Umbilical cord (tissue), 2 donors: ENCODE data around the gene RBM45. TPM values are rescaled to one million over a fixed set of nuclear protein-coding genes. Genes with fewer than 3 reads are reported as not detected.
"Not testable (repeated sequence)": the region's sequence is repeated elsewhere in the genome, so short reads cannot be mapped to it uniquely, and the experiment has no call there.

ENCODE experiments used
- DNase-seq: peaks from one replicate; pipeline ENCODE4 v3.0.0-alpha.2; 2015; ENCODE audit warnings: low spot score
- total RNA-seq: library from RNA; depleted of rRNA; stranded (reverse); fragments of >200 nt; gene quantifications from one replicate; pipeline ENCODE4 v1.2.3, GENCODE V29; 2014; ENCODE audit warnings: low replicate concordance; ENCODE audit not compliant: insufficient read depth

RBM45 gene, protein sequence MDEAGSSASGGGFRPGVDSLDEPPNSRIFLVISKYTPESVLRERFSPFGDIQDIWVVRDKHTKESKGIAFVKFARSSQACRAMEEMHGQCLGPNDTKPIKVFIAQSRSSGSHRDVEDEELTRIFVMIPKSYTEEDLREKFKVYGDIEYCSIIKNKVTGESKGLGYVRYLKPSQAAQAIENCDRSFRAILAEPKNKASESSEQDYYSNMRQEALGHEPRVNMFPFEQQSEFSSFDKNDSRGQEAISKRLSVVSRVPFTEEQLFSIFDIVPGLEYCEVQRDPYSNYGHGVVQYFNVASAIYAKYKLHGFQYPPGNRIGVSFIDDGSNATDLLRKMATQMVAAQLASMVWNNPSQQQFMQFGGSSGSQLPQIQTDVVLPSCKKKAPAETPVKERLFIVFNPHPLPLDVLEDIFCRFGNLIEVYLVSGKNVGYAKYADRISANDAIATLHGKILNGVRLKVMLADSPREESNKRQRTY
- total RNA-seq, result 38.5 TPM

DNA sequence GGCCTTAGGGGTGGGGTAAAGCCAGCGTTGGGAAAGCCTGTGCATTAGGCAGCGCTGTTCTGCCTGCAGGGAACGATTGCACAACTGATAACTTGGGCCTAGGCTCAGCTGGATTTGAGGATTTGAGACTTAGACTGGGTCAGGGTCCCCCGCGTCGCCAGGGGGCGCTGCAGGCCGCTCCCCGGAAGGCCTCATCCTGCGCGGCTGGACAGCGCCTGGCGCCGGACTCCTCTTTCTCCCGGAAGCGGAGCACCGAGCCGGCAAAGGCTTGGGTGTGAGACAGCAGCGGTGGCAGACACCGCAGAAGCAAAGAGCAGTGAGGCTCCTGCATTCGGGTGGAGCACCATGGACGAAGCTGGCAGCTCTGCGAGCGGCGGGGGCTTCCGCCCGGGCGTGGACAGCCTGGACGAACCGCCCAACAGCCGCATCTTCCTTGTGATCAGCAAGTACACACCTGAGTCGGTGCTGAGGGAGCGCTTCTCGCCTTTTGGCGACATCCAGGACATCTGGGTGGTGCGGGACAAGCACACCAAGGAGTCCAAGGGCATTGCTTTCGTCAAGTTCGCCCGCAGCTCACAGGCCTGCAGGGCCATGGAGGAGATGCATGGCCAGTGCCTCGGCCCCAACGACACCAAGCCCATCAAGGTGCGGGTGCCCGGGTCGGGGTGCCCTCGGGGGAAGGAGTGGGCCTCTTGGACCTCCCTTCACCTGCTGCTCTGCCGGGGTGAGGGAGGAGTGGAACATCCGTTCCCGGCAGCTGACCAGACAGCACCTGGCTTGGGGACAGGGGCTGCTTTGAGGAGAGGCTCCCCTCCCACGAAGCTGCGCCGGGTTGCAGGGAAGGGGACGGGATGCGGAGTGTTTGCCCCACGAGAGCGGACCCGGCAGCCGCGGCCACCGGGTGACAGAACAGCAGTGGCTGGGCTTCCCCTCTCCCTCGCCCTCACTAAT, at the start of gene RBM45:
RBM45 (plus strand) TSS at position 236 of the 951 bp plus-strand sequence; CDS start at position 346, 110 bp downstream.
- peak; percentile 90 for DNase-seq

DNA sequence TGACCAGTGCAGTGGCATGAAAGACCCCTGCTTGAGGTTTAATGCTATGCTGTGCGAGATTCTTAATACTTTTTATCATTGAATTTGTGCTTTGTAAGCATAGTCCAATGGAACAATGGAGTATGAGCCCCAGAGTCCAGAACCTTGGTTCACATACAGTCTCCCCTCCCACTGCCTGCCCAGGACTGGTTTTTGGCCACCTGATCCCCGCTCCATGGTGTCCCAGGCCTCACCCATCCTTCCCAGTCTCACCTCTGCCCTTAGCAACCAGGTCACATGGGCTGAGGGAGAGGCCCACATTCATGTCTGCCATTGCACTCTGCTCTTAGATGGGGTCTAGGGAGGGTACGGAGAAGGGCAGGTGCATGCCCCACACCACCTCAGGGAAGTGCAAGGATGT, 45.9 kb upstream of the RBM45 start:
- no peak for DNase-seq

DNA sequence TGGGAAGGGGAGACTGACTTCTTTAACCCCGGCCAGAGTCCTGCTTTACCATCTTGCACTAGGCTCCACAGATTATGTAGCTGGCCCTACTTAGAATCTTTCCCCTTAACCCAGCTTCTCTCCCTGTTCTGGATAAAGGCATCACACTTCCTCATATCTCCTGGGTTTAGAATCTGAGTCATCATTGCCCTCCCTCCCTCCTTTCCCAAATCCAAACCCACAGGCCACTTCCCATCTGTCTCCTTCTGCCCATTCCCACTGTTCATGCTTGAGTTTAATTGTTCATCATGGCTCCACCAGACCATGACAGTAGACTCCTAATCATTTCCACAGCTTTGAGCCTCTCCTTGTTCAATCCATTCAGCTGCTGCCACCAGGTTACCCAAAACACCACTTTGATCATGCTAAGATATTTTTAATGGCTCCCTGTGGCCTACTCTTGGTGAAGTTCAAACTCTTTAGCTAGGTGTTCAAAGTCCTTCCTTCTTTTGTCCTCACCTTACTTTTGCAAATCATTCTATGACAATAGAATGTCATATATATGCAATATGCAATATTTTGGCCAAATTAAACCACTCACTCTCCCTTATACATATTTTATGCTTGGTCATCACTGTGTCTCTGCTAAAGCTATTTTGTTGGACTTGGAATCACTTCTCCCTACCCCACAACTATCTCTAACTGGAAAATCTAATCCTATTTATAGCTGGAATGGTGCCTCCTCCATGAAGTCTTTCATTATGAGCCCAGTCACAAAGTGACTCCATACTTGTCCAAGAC, 45.2 kb upstream of the RBM45 start:
- no peak for DNase-seq

DNA sequence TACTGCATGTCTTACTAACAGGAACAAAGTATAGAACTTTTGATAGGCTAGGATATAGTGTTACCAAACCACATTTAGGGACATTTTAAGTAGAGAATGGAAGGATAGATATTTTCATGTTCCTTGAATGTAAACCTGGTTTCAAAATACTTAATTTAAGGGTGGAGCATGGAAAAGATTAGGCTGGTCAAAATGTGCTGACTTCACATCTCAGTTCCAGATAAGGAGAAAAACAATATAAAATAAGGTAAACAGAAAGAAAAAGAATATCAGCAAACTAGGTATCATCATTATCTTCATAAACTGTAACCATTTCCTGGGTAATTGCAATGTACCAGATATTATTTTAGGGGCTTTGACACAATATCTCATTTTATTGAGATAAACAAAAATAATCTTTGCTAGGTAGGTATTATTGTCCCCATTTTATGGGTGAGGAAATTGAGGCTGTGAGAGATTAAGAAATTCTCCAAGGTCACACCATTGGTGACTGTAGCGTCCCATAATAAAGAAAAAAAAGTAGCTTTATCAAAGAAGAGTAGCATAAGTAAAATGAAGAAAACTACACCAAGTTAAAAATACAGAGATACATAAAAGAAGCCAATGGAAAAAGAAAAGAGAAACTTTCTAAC, 43.3 kb upstream of the RBM45 start:
- DNase-seq, result no peak

DNA sequence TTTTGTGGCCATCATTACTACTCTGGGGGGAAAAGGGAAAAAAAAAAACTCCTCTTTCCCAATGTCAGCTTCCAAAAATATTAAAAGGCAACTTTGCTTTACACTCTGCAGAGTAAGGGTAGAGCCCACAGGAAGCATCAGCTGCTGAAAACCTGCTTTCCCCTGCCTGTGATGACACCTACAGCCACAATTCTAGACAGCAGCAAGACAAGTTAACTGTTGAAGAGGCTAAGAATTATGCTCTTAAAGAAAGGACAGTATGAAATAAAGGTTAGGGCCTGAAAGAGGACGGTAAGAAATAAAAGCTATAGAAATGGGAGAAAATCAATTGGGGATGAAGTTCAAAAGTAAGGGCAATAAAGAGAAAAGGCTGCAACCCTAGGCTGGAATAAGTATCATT, 42.7 kb upstream of the RBM45 start:
- DNase-seq, result no peak

DNA sequence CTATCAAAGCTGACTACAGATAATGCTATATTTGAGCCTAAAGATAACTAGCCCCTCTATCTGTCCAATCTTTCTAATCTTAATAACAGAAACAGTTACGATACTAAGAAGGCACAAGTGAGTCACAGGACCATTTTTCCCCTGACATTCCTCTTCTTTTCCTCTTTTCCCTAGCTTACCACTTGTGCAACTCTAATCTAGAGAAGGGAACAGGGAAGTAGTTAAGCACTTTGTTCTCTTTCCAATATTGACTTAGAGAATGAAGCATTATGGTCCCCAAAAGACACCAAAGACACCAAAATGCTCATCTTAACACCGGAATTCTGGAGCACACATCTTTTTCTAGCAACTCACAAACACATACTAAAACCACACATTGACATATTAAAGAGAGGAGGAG, 41.4 kb upstream of the RBM45 start:
- peak; percentile 18 for DNase-seq

DNA sequence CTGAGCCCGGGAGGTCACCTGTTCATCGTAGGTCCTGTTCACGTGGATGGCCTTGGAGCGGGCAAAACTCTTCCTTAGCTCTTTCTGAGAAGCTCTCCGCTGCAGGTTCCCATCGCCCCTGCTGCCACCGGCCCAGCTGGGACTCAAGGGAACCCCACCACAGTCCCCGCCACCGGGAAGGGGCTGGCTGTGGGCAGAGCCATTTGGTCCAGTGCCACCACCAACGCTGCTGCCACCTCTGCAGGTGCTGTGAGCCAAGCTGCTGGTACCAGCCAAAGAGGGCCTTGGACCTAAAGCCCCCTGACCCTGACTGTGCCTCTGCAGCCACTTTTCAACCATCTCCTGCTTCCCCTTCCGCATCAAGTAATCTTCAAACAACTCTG, 40.2 kb upstream of the RBM45 start:
- DNase-seq, result no peak

DNA sequence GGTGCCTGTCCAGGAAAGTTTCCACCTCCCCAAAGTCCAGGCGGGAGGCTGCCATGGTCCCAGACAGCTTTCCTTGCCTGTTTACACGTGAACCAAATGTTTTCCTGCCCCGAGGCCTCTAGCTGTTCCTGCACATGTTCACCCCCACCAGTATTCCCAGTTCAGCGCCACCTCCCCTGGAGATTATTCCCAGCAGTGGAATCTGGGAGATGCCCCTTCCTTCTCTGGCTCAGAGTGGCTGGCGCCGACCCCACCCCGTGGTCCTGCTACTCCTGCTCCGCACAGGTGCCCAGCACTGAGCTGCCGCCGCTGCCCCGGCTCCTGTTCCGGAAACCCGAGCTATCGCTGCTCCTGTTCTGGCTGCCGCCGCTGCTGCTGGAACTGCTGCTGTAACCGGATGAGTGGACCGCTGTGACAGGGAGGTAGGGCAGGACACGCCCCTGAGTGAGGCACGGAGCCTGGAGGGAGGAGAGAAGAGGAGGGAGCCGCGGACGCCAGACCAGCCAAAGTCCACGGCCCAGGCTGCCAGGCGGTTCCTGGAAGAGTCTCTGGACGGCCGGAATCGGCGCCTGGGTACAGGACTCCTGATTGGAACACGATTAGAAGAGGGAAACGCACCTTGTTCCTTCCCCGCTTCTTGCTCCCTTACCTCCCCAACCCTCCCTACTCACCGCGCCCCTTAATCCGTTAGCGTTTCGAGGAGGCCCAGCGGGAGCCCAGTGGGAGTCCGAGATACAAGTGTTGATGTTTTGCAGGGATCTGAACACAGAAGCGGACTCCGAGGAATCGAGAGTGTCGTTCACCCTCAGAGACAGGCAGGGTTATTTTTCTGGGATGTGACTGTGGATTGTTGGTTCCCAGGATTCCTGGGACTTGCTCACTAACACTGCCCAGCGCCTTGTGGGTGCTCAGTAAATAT, 39.6 kb upstream of the RBM45 start, which contains the start of gene PDE11A:
PDE11A (minus strand) TSS at position 395 of the 919 bp plus-strand sequence; CDS start at position 55, 340 bp downstream.
- DNase-seq, result peak; percentile 71

DNA sequence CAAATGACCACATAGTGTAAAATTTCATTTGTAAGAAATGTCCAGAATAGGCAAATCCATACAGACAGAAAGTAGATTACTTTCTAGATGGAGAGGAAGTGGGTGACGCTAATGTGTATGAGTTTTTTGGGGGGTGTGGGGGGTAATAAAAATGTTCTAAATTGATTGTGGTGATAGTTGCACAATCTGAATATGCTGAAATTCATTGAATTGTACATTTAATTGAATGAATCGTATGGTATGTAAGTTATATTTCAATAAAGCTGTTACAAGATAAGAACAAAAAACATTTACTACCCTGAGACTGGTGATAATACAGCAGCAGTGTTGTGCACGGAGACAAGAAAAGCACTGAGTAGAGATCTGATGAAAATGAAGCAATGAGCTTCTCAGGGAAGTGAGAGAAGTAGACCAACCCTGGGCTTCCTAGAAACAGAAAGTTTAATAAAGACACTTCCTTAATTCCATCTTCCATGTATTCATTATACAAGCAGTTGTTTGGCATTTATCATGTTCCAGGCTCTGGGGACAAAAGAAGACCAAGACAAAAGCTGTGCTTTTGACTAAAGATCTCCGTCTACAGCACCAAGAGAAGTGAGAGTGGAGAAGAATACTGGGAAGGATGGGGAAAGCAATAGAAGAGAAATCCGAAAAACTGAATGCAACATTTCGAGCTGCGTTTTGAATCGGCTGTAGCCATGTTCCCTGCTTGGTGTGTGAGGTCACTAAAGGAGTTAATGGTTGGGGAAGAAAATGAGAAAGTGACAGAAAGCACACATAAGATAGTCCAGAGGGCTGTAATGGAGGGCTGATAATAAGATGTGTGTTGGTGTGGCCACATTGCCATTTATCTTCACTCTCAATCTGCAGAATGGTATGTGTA, 37.9 kb upstream of the RBM45 start:
- DNase-seq, result no peak

DNA sequence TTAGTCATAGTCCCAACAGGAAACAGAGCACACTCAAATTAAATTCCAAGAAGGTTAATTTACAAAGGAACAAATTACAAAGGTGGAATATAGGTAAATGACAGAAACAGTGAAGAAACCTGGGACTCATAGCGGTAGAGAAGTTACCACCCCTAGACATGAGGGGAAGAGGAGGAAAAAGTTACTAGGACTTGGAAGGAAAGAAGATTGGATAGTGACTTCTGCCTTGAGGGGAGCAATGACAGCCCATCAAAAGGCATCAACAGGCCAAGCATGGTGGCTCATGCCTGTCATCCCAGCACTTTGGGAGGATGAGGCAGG, 37.3 kb upstream of the RBM45 start:
- DNase-seq, result no peak

DNA sequence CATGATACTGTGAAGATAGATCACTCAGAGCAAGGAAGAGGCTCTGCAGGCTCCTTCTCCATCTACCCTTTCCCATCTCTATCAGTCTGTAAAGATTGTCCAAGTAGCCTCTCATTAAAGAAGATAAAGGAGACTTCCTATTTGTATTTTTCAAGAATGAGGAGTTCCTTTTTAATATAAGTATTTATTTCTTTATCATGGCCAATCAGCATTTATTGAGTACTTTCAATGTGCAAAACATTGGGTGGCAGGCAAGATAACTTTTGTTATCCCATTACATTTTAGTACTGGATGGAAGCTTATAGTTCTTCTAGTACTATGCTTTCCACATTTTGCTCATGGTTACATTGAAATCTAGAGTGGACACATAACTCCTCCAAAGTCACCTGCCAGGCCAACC, 36.1 kb upstream of the RBM45 start:
- DNase-seq, result no peak

DNA sequence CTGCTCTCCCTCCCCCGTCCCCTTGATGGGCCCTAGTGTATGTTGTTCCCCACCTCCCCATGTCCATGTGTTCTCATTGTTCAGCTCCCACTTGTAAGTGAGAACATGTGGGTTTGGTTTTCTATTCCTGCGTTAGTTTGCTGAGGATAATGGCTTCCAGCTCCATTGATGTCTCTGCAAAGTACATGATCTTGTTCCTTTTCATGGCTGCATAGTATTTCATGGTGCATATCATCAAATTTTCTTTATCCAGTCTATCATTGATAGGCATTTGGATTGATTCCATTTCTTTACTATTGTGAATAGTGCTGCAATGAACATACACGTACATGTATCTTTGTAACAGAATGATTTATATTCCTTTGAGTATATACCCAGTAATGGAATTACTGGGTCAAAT, 33.0 kb upstream of the RBM45 start:
- DNase-seq, result not testable (repeated sequence)

DNA sequence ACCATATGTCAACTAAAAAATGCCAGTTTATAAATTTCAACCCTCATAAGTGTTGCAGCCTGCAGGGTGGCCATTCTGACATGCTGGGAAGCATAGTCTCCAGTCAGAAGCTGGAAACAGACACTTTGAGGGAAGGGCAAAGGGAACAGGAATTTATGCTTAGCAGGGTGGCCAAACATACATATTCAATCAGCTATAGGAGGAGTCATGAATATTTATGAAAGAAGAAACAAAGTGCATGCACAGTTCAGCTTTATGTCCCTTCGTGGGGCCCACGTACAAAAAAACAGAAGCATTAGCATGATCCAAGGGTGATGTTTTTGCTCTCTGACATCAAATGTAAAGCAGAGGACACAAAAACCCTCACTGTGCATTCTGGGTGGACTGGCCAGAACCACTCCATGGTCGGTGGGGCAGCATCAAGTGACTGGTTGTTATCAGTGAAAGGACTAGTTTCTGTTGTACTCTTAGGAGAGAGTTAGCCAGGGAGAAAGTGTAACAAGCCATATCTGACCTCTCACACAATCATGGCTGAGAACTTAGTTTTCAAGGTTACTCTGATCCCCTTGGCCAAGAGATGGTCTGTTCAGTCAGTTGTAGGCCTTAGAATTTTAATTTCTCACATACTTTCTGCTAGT, 29.7 kb upstream of the RBM45 start:
- no peak for DNase-seq

DNA sequence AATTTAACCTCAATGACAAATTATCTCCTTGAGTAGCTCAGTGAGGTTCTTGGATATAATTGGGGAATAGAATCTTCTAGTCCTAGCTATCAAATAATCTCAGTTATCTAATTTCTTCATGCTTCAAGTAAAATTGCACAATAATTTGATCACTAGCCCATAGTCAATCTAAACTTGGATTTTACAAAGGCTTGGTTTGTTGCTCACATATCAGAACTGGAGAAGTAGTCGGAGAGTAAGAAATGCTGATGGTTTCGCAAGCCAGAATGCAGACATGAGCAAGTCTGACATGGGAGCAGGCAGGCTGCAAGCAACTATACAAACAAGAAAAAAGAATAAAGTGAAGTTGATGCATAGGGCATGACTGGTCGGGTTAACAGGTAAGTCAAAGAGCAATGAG, 28.0 kb upstream of the RBM45 start:
- no peak for DNase-seq

DNA sequence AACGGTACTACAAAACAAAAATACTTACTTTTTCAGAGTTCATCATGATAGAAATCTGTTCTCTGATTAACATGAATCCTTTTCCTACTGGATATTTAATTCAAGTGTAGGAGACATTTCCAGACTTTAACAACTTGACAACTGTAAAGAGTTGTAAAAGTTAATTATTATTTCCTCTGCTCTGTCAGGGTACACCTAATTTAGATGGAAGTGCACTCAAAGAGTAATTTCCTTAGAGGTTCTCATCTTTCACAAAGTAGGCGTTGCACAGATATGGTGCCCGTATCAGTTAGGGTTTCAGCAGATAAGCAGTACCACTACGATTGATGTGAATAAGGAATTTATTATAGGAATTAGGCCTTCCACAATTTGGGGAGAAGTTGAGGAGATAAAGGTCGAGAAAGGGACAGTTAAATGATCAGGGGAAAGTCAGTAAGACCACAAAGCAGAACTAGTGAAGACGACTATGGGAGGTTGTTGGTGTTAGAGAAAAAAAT, 23.4 kb upstream of the RBM45 start:
- no peak for DNase-seq

DNA sequence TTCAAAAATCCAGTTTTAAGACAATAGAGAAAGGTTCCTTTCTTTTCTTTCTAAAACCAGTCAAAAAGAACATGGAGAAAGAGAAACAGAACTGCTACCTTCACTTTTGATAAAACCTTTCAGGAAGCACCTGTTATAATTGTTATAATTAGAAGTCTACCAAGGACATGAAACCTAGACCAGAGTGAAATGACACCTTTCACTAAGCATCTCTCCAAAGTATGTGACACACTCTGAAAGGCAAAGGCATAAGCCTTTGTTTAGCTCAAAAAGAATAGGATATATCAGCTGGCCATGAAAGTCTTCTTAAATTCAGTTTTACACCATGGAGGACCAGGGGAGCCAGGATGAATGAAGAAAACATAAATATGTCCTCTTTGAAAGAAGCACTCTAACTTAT, 18.8 kb upstream of the RBM45 start:
- no peak for DNase-seq

DNA sequence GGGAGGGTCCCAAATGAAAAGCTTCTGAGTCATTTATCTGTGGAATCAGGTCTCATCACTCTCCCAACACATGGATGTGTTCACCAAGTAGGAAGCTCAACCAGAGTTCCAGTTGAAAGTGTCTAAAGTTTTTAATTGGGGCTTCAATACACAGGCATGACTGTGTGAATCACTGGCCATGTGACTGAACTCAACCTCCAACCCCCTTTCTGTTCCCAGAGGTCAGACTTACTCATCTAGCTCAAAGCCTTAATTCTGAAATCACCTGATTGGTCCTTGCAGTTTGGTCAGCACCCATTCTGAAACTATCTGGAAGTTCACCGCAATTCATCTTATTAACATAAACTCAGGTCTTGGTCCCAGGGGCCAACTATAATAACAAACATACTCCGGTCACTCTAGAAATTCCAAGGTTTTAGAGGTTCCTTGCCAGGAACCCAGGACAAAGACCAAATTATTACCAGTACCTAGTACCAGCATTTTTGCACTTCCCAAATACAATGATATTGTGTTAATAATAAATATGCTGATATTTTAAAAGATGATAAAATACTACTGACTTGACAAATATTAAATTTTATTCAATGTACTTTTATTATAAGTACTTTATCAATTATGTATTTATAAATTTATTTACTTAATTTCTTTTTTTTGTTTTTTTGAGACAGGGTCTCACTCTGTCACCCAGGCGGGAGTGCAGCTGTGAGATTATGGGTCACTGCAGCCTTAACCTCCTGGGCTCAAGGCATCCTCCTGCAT, 10.7 kb upstream of the RBM45 start:
- DNase-seq, result no peak

DNA sequence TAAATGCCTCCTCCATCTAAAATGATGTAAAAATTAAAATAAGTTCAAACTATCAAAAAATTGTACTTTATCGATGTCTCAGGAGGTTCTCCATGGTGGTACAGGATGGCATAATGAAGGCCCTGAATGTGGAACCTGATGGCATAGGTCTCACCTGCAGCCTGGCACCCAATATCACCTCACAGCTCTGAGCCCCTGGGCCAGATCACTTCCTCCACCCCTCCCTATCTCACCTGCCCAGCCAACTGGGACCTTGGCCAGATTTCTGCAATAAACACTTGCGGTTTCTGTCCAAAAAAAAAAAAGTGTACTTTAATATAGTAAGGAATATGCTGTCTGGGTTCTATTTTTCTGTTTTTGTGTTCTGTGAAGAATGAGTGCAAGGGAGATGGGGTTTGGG, 6.7 kb upstream of the RBM45 start:
- DNase-seq, result no peak
